Fibroblast of lung (primary cell): ENCODE measurements around the gene NRDE2.

ENCODE experiments used
- CTCF ChIP-seq, 2 donors: IDR thresholded peaks in 1 of 2; conservative IDR thresholded peaks in 1 of 2; 1 replicate in 1 of 2; 2 replicates in 1 of 2; pipeline ENCODE4 v1.5.1; 2011 to 2012; ENCODE audit warnings: low read length in 2 of 2, control low read depth in 1 of 2, inconsistent platforms in 1 of 2, low read depth in 1 of 2, mild to moderate bottlenecking in 1 of 2
- EZH2 ChIP-seq: IDR thresholded peaks from 2 replicates; pipeline ENCODE4 v1.5.1; 2012; ENCODE audit warnings: low read length, control low read depth, mild to moderate bottlenecking; ENCODE audit errors: missing control alignments

- TF ChIP-seq CTCF (conservative IDR thresholded peaks at IDR 0.05 in 1 of 2, IDR thresholded peaks at IDR 0.05 in 1 of 2; ENCODE audit: low read depth in 1 of 2, low read length in 2 of 2): no peak
- TF ChIP-seq EZH2: no peak
These were observed 50.5 kb downstream of the NRDE2 start for GRCh38 chr14:90281261-90281660.
